Measurements from ENCODE around the gene CBFA2T2.

Gene CBFA2T2

DNA sequence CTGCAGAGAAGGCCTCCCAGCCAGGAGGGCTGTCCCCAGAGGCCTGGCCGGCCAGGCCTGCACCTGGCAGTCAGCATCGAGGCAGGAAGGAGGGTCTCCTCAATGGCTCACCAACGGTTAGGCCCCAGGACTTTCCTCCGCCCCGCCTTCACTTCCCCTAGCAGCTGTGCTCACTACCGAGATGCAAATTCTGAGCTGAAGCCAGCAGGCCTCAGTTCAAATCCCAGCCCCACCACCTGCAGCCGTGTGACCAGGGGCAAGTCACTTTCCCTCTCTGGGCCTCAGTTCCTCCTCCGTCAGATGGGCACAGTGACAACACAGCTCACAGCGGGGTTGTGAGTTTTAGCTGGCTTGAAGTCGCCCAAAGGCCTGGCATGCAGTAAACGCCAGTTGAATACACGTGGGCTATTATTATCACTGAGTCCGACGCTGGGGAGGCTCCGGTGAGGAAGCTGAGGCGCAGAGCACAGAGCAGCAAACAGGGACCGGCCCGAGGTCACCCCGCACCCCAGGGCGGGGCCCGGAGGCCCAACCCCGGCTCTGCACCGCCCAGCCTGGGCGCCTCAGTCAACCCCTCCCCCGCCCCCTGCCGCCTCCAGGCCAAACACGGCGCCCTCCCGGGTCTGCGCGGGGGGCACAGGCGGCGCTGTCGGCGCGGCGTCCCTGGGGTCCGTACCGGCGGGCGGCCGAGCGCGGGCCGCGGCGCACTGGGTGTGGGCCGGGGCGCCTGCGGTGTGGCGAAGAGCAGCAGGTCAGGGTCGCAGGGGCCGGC, 195.6 kb downstream of the CBFA2T2 start:
- TF ChIP-seq, protein P1, sequence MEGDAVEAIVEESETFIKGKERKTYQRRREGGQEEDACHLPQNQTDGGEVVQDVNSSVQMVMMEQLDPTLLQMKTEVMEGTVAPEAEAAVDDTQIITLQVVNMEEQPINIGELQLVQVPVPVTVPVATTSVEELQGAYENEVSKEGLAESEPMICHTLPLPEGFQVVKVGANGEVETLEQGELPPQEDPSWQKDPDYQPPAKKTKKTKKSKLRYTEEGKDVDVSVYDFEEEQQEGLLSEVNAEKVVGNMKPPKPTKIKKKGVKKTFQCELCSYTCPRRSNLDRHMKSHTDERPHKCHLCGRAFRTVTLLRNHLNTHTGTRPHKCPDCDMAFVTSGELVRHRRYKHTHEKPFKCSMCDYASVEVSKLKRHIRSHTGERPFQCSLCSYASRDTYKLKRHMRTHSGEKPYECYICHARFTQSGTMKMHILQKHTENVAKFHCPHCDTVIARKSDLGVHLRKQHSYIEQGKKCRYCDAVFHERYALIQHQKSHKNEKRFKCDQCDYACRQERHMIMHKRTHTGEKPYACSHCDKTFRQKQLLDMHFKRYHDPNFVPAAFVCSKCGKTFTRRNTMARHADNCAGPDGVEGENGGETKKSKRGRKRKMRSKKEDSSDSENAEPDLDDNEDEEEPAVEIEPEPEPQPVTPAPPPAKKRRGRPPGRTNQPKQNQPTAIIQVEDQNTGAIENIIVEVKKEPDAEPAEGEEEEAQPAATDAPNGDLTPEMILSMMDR (IDR thresholded peaks at IDR 0.05; ENCODE audit: low read depth, low read length) = no peak
- H3K4me3 ChIP-seq (ENCODE audit: low read depth, low read length) = peak overlapping the region; percentile 62

DNA sequence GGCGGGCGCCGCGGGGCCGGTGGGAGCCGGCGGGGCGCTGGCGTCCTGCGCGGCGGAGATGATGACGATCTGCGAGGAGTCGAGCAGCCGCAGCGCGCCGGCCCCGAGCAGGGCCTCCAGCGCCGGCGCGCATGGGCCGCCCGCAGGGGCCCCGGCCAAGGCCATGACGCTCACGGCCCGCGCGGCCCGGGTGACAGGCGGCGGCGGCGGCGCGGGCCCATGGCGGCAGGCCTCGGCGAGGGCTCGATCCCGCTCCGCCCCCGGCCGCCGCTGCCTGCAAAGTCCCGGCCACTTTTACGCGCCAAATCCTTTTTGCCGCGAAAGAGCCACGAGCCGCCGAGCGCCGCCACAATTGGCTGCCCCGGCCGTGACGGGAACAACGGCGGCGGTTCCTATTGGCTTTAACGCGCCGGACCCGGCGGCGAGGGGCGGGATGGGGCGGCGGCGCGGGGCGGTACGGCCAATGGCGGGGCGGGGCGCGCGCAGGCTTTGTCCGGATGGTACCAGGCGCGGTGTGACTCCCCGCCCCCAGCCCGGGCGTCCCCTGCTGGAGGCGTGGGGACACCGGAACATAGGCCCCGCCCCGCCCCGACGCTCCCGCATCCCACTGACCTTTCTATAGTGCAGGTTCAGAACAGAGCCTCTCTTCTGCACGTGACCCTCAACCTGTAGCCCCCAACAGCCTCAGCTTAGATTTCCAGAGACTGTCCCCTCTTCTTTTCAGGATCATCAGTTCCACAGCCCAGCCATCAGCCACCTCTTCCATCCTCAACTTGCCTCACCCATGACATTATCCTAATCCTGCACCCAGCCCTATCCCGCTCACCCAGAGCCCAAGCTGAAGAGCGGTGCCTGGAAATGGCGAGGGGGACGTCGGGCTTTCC, 196.4 kb downstream of the CBFA2T2 start, which contains the start of gene E2F1:
Gene E2F1, minus strand, starts transcription at position 286 of the 884 bp plus-strand sequence. Its CDS starts 121 bp downstream, at position 165.
- TF ChIP-seq, protein P1 (IDR thresholded peaks at IDR 0.05; ENCODE audit: low read depth, low read length) = no peak
- H3K4me3 ChIP-seq (ENCODE audit: low read depth, low read length) = peak within 1 kb of the TSS; percentile 62

DNA sequence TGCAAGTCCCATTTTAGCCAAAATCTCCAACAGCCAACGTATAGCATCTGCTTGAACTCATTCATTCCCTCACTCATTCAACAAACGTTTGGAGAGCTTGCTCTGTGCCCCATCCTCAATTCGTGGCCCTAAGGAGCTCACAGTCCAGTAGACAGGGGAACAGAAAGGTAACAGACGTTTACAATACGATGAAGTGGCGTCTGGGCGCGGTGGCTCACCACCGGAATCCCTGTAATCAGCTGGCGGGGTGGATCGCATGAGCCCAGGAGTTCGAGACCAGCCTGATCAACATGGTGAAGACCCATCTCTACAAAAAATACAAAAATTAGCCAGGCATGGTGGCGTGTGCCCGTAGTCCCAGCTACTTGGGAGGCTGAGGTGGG, 197.1 kb downstream of the CBFA2T2 start:
- TF ChIP-seq, protein P1 (IDR thresholded peaks at IDR 0.05; ENCODE audit: low read depth, low read length) = no peak
- peak overlapping the region; percentile 48 for H3K4me3 ChIP-seq (ENCODE audit: low read depth, low read length)

DNA sequence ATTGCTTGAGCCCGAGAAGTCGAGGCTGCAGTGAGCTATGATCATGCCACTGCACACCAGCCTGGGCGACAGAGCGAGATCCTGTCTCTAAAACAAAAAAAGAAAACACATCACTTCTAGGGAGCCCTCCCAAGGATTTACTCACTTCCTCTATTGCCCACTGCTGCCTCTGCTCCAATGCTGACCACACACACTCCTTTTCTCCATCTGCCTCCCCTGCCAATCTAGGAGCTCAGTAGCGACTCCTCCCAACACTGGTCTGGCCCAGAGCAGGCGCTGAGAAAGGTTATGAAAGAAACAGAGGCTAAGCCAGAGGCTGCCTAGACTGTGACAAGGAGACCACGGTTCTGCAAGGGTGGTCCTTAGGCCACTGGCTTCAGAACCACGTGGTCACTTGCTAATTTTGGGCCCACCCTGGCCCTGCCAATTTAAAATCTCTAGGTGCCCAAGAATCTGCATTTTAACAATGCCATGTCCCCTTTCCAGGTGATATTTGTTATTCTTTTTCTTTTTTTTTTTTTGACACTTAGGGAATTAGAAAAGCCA, 197.5 kb downstream of the CBFA2T2 start:
- H3K4me3 ChIP-seq (ENCODE audit: low read depth, low read length) = no peak overlapping the region
- TF ChIP-seq, protein P1 (IDR thresholded peaks at IDR 0.05; ENCODE audit: low read depth, low read length) = no peak

DNA sequence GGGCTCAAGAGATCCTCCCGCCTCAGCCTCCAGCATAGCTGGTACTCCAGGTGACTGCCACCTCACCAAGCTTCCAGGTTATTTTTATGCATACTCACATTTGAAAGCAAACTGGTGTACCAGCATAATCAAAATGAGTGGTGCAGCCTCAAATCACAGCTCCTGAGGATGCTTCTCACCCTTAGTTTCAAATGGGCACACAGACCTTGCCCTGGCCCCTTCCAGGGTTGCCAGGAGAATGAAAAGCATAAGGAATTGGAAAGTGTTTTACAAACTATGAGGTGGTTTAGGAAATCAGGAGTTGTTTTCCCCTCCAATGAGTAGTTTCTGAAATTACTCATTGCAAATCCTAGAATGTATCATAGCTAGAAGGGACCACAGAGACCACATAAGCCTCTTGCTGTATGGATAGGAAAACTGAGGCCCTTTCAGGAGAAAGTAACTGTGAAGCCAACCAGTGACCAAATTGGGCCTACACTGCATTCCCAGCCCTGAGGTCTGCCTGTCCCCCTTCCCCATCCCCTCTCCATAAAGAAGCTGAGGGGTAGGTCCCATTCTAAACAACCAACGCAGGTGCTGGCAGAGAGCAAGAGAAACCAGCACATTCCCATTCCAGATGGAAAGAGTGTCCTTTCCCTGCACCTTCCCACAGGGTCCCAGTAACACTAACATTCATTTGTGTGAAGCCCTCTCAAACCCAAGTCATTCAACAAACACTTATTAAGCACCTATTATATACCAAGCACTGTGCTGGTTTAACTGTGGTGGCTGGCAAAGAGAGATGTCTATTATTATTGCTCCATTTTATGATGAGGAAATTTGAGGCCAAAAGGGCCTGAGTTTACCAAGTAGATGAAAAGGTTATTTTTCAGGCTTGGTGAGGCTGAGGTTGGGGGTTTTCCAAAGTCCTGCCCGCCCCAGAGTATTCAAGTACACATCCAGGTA, 198.4 kb downstream of the CBFA2T2 start:
- no peak overlapping the region for H3K4me3 ChIP-seq (ENCODE audit: low read depth, low read length)
- TF ChIP-seq, protein P1 (IDR thresholded peaks at IDR 0.05; ENCODE audit: low read depth, low read length) = no peak

DNA sequence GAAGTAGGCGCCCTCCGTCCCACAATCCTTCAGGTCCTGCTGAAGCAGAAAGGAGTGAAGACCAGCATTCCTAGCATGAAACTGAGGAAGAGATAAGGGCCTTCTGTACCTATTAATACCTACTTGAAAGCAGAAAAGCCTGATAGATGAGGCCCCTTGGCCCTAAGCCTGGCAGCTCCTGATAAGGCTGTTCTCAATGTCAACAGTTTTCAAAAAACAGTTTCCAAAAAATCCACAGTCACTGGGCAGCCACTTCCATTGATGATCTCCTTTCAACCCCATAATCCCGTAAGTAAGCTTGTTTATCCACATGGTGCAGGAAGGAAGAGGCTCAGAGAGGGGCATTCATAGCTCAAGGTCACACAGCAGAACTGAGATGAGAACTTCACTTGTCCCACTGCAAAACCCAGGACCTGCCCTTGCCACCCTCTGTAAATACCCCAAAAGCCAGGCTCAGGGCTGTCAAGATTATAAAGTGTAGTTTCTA, 199.1 kb downstream of the CBFA2T2 start:
- no peak overlapping the region for H3K4me3 ChIP-seq (ENCODE audit: low read depth, low read length)
- TF ChIP-seq, protein P1 (IDR thresholded peaks at IDR 0.05; ENCODE audit: low read depth, low read length) = no peak

All from WI38 (cell line).